ENCODE results near the gene ELAVL1.

ELAVL1 gene

DNA sequence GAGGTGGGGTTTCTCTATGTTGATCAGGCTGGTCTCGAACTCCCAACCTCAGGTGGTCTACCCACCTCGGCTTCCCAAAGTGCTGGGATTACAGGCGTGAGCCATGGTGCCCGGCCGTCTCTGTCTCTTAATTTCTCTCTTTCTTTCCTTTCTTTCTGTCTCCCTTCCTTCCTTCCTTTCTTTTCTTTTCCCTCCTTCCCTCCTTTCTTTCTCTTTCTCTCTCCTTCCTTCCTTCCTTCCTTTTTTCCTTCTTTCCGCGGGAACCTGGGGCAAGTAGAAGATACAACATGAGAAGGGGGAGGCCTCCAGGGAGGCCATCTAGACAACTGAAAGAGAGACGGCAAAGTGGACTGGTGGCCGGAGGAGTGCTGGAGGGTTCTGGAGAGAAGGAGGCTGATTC, 15.2 kb upstream of the ELAVL1 start:
- no peak for DNase-seq

GRCh38 chr19:8017808-8018207, 12.4 kb upstream of the ELAVL1 start:
- no peak for DNase-seq

GRCh38 chr19:8004723-8005513, 523 bp downstream of the ELAVL1 start:
- no peak for DNase-seq

- DNase-seq, result no peak
These were observed 1.4 kb downstream of the ELAVL1 start for GRCh38 chr19:8004001-8004400.

DNA sequence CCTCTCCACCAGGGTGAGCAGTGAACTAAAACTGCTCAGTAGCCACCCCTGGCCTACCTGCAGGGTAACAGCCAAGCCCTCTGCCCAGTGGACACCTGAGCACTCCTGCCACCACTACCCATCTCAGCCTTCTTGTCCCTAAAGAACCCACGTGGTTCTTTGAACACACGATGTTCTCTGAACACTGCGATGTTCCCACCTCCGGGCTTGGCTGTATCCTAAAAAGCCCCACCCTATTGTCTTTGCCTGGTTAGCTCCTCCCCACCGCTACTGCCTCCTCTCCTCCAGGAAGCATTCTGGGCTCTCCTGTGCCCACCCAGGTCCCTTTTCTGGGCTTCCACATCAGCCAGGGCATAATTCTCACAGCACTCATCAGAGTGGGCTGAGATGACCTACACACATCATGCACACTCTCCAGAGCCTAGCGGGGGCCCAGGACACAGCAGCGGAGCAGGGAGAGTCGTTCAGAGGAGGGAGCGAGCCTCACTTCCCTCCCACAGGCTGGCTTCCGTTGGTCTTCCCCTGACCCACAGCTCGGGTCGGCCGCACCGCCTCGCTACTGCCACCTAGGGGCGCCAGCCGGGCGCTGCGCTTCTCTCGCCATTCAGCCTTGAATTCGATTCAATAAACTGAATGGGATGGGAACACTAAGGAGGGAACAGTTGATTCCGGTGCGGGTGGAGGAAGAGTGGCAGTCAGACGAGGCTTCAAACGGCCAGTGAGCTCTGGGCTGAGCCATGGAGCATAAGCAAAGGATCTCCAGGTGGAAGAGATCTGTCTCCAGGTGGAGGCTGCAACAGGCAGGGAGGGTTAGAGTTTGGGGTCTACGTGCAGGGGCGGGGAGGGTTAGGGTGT, 3.2 kb downstream of the ELAVL1 start:
- peak; percentile 24 for DNase-seq

GRCh38 chr19:8001651-8001994, 3.8 kb downstream of the ELAVL1 start:
- DNase-seq, result no peak

DNA sequence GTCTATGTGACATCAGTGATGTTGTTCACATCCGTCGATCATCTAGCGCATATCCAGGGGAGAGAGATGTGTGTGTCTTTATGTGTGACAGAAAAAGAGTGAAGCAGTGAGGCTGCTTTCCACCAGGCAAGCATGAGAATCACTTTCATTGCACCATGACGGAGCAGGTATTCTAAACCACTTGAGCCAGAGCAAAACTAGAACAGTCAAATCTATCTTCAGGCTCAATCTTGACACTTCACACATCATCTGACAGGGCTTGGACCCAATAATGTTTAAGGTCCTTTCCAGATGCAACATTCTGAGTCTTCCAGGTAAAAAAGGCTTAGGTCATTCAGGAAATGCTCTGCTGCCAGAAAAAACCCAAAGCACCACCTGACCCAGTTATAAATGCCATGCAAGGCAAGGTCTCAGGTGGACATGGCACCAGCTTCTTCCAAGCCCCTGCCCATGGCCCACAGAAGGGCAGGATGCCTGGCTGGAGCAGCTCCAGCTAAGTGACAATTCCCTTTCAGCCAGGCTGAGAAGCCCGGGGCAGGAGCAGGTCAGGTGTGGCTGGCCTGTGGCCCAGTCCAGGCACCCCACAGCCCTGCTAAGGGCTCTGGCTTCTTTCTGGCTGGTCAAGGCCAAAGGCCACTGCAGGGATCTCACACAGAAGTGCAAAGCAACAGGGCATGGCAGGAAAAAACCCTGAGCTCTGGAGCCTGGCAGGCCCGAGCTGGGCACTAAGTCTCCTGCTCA, 5.0 kb downstream of the ELAVL1 start:
- no peak for DNase-seq

DNA sequence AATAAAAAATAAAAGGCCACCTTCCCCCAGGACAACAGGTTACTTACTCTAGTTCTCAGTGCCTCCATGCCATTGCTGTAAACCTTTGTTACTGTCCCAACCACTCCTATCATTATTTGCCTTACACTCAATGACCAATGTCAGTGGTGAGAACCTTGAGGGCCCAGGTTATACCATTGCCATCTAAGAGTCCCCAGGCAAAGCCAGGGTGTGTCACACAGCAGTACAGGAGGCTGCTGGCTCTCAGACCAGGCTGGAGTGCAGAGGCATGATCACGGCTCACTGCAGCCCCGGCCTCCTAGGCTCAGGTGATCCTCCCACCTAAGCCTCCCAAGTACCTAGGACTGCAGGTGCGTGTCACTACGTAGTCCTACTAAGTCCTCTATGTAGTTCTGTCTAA, 6.1 kb downstream of the ELAVL1 start:
- DNase-seq, result no peak

- DNase-seq, result no peak
These were observed 7.5 kb downstream of the ELAVL1 start for GRCh38 chr19:7997809-7998480.

- DNase-seq, result no peak
These were observed 8.6 kb downstream of the ELAVL1 start for GRCh38 chr19:7996883-7997282.

DNA sequence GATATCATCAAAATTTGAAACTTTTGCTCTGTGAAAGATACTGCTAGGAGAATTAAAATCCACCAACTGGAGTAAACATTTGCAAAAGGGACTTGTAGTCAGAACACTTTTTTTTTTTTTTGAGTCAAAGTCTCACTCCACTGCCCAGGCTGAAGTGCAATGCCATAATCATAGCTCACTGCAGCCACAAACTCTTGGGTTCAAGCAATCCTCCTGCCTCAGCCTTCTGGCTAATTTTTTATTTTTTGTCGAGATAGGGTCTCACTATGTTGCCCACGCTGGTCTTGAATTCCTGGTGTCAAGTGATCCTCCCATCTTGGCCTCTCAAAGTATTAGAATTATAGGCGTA, 9.7 kb downstream of the ELAVL1 start:
- DNase-seq, result no peak

- no peak for DNase-seq
These were observed 10.3 kb downstream of the ELAVL1 start for GRCh38 chr19:7994928-7995809.

DNA sequence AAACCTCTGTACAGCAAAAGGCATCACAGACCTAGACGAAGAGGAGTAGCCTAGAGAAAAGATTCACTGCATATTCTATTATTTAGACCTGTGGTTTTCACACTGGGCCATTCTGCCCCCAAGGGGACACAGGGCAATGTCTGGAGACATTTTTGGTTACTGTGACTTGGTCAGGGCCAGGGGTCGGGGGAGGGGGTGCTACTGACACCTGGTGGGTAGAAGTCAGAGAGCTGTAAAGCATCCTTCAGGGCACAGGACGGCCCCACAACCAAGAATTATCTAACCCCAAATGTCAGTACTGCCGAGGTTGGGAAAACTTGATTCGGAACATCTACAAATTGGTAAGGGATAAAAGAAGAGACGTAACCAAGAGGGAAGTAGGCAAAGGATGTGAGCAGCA, 11.3 kb downstream of the ELAVL1 start:
- DNase-seq, result no peak

- DNase-seq, result no peak
These were observed 11.9 kb downstream of the ELAVL1 start for GRCh38 chr19:7993560-7993959.

- no peak for DNase-seq
These were observed 12.9 kb downstream of the ELAVL1 start for GRCh38 chr19:7992575-7992974.

GRCh38 chr19:7989071-7989575, 16.3 kb downstream of the ELAVL1 start:
- no peak for DNase-seq

DNA sequence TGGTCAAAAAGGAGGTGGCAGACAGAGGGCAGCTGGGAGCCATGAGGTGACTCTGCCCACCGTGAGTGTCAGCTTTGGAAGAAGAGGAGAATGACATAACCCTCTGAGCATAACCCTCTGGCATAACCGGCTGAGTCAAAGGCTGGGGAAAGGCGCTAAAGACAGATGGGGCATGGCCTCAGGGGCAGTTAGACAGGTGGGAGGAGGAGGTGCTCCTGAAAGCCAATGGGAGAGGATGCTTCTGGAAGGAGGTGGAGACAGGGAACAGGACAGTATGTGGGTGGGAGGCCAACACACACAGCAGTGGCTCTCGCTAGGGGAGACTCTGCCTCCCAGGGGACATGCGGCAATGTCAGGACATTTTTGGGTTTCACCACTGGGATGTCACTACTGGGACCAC, 17.1 kb downstream of the ELAVL1 start:
- no peak for DNase-seq

DNA sequence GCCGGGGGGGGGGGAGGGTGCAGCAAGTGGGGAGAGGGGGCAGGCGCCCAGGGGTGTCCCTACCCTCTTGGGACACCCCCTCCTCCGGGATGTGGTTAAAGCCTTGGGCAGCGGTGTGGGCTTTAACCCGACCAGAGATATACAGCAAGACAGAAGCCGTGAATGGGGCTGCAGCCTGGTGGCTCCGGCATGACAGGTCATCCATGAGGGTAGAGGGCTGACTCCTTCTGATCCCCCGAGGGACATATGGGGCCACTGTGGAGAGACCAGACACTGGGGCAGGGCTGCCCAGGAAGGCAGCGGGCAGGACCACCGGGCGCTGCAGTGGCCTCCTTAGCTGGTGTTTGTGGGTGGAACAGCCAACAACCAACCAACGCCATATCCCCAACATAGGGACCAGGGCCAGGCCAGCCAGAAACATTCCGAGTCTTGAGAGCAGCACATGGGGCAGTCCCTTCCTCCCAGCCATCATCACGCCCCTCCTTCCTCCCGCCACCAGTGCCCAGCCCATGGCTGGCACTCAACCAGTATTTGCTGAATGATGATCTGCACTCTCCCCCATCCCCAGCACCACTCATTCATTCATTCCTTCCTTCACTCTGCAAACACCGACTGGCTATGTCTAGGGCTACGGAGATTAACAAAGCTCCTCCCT, 18.2 kb downstream of the ELAVL1 start:
- no peak for DNase-seq

- no peak for DNase-seq
These were observed 18.9 kb downstream of the ELAVL1 start for GRCh38 chr19:7986321-7987113.

DNA sequence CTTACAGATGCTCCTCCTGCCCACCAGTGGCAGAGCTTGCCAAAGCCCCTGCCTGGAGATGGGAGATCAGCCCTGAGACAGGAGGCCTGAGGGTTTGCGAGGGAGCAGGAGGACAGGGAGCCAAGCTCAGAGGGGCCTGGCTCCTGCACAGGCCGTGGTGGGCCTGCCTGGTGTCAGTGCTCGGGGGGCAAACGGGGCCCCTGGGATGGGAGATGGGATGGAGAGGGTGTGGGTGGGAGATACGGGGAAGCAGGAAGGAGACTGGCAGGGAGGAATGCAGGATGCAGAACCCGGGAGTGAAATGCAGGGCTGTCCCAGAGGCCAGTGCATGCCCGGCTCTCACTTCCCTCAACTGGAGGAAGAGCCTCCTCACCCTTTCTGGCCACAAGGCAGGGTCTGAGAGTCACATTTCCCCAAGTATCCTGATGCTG, 19.9 kb downstream of the ELAVL1 start:
- DNase-seq, result no peak
